GM21526 (cell line): ENCODE data around the gene EME2.

Experiments used
- ATAC-seq: cut with Tn5 transposase; IDR thresholded peaks from one replicate; pipeline ENCODE4 v1.9.1; 2021; ENCODE audit warnings: moderate library complexity; ENCODE audit not compliant: unreplicated experiment, low FRiP score

EME2 gene

GRCh38 chr16:1777375-1778199 is 5.0 kb downstream of the EME2 start:
- no peak for ATAC-seq

- ATAC-seq: no peak
Measured at GRCh38 chr16:1778200-1779179, 5.9 kb downstream of the EME2 start.

GRCh38 chr16:1779234-1779701 is 6.7 kb downstream of the EME2 start:
- no peak for ATAC-seq

DNA sequence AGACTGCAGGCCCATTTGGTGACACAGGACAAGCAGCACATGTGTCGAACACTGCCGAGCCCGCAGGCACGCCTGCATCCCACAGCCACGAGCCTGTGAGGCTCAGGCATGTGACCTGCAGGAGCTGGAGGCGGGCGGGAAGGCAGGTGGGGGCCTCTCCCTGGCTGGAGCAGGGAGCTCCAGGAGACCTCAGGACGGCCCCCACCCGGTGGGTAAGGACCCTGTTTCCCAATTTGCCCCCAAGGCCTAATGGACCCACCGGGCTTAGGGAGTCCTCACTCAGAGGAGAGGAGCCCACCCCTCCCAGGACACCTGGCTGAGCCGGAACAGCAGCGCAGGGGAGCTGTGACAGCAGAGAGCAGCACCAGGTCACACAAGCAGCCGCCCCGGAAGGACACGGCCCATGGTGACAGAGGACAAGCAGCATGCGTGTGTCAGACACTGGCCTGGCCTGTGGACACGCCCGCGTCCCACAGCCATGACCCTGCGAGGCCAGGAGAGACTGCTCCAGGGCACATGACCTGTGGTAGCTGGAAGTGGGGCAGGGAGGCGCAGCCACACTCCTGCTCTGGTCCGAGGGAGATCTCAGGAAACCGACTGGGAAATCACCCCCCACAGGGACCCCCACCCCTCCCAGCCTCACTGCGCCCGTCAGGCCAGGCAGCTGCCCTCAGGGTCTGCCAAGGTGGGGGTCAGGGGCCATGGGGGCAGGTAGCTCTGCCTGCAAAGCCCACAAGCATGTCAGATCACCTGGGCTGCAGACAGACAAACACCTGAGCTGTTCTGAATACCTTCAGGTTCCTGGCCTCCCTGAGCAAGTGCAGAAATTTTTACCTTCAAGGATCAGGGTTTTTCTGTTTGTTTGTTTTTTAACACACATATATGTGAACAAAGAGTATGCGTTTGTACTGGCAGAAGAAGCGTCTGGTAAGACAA is 7.4 kb downstream of the EME2 start:
- ATAC-seq: no peak

DNA sequence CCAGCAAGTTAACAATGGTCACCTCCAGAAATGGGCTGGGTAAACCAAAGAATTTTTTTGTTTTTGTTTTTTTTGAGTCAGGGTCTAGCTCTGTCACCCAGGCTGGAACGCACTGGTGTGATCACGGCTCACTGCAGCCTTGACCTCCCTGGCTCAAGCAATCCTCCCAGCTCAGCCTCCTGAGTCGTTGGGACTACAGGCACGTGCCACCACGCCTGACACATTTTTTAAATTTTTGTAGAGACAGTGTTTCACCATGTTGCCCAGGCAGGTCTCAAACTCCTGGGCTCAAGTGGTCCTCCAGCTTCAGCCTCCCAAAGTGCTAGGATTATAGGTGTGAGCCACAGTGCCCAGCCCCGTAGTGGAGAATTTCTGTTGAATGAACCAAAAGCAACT is 8.1 kb downstream of the EME2 start:
- ATAC-seq: no peak

GRCh38 chr16:1781254-1781653 is 8.6 kb downstream of the EME2 start:
- no peak for ATAC-seq

DNA sequence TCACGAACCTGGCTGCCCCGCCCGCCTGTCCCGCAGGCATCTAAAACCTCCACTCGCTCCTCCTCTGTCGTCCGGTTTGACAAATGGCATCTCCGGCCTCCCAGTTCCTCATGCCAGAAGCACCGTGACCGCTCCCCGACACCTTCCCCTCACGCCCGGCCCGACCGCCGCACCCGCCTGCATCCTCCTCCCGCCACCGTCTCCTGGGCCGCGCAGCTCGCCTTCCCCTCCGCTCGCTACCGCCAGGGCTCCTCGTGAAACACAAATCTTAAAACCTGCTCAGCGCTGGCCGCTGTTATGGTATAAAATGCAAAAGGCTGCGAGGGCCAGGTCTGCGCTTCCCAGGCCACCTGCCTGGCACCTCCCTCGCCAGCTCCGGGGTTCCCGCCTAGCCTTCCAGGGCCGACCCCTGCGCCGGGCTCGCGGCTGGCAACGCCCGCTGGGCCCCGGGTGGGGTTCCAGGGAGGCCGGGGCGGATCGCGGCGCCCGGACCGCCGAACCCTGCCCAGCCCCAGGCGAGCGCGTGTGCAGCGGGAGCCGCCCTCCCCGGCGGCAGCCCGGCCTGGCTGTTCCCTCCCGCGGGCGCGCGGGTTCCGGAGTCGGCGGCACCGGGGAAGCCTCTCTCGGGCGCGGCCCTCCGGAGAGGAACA is 9.3 kb downstream of the EME2 start:
- no peak for ATAC-seq

DNA sequence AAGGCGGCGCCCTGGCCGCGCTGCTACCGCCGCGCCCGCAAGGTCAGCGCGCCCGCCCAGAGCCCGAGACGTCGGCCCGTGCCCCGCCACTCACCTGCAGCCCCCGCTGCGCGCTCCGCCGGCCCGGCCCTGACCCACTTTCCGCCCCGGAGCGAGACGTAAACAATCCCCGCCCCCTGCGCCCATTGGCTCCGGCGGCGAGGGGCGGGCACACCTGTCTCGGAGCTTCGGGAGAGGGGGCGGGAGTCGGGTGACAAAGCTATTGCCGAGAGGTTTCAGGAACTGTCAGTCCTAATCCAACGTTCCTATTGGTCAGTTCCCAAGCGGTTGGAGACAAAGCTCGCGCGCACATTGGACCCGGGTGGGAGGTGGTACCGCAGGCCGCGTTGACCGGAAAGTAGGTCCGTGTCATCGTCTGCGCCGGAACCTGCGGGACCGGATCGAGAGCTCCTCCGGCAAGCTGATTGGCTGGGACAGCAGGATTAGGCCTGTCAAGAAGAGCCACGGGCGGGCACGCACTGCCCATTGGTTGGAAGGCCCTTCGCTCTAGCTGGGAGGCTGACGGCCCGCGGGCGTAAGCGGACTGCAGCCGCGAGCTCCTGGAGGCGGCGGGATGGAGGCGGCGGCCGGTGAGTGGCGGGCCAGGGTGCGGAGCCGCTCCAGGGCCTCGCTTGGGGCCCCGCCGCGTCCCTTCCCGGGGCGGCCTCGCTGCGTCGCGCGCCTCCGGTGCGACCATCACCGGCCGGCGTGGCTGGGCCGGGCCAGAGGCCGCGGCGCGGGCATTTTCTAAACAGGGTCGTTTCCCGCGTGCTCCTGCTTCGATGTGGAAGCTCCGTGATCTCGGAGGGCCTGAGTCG is 10.0 kb downstream of the EME2 start, which contains the start of the genes NUBP2 and SPSB3:
Gene NUBP2 (plus strand): TSS at position 553 of the 857 bp plus-strand sequence. CDS start 61 bp downstream, at position 614.
Gene SPSB3 (minus strand): TSS at position 164 of the 857 bp plus-strand sequence. CDS start 1,088 bp downstream, outside the sequence.
- peak; percentile 73 for ATAC-seq

- no peak for ATAC-seq
Measured at GRCh38 chr16:1784977-1785845, 12.6 kb downstream of the EME2 start.

DNA sequence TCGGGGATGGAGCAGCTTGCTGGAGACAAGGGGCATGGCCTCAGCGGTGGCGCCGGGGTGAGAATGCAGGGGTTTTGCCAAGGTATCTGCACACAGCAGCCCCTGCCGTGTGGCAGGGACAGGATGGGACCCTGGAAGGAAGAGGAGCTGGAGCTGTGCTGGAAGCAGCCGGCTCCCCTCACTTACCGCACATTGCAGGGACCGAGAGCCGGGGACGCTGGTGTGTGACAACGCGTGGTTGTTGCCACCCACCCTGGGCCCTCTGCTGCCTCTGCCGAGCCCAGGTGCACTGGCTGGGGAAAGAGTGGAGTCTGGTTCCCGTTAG is 13.2 kb downstream of the EME2 start:
- no peak for ATAC-seq

DNA sequence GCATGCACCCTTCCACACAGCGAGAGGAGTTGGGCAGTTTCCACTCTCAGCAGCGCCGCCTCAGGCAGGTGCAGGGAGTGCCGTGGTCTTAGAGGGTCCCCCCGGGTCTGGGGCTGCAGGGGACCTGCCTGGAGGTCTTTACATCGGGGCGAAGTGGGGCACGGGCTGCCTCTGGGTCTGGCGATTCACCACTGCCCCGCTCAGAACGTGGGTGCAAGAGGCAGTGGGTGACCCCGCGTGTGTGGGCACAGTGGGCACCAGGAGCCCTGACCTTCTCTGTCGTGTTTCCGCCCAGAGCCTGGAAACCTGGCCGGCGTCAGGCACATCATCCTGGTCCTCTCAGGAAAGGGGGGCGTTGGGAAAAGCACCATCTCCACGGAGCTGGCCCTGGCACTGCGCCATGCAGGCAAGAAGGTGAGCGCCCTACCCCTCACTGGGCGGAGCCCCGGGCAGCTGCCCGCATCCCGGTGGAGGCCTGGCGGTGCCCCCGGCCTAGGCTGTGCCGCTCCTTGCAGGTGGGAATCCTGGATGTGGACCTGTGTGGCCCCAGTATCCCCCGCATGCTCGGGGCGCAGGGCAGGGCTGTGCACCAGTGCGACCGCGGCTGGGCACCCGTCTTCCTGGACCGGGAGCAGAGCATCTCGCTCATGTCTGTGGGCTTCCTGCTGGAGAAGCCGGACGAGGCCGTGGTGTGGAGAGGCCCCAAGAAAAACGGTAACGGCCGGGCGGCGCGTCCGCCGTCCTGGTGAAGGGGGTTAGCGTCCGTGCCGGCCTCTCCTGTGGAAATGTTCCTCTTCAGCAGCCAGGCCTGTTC is 13.8 kb downstream of the EME2 start:
- ATAC-seq: no peak

DNA sequence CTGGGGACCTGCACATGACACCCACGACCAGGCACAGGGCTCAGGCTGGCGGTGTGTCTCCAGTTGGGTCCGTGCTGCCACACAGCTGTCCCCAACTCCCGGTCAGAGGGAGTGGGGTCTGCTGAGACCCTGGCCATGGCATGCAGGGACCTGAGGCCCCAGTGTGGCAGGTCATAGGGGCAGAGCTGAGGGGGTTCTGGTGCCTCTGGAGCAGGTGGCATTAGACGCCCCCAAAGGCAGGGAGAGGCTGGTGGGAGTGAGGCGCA is 14.4 kb downstream of the EME2 start:
- ATAC-seq: no peak

DNA sequence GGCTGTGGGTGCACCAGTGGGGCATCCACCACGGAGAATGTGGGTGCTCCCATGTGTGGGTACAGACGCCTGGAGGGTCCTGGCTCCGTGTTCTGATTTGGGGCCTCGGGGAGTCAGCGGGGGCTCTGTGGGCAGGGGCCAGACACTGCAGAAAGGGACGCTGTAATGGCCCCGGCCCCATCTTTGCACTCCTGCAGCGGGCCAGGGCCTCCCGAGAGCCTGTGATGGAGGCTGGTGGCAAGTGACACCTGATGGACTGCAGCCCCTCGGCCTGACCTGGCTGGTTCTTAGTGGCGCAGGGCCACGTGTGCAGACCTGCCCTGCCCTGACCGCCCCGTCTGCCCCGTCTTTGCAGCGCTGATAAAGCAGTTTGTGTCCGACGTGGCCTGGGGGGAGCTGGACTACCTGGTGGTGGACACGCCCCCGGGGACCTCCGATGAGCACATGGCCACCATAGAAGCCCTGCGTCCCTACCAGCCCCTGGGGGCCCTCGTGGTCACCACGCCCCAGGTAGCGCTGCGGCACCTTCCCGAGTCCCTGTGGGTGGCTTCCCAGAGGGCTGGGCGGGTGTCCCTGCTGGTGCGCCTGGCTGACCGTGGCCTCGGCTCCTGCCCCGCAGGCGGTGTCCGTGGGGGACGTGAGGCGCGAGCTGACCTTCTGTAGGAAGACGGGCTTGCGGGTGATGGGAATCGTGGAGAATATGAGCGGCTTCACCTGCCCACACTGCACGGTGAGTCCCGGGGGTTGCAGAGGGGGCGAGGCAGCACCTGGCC is 14.9 kb downstream of the EME2 start:
- ATAC-seq: no peak

GRCh38 chr16:1788095-1788707 is 15.6 kb downstream of the EME2 start:
- no peak for ATAC-seq

- no peak for ATAC-seq
Measured at GRCh38 chr16:1788708-1789100, 16.1 kb downstream of the EME2 start.

GRCh38 chr16:1789643-1790045 is 17.0 kb downstream of the EME2 start:
- ATAC-seq: no peak
